IMR-90 (cell line): Measurements from ENCODE around the gene NHP2. TPM values are rescaled to one million over a fixed set of nuclear protein-coding genes. Genes with fewer than 3 reads are reported as not detected.

ENCODE experiments used
- ATAC-seq: fragments of 200-7000 bp; cut with Tn5 transposase; 2 replicates; pipeline ENCODE4 v1.9.1; 2020; ENCODE audit warnings: low read depth, mild to moderate bottlenecking, moderate library complexity
- Bru-seq: library from RNA; stranded (reverse); fragments of 400-500 nt; gene quantifications from one replicate; lab custom pipeline; 2021; lab: Mats Ljungman, UMichigan
- BruChase-seq, 2 experiments: library from RNA; stranded (reverse); fragments of 400-500 nt; gene quantifications; one replicate each; lab custom pipeline; 2021; lab: Mats Ljungman, UMichigan
- BruUV-seq: library from RNA; stranded (reverse); fragments of 400-500 nt; replicated peaks from 2 replicates; lab custom pipeline; 2021; lab: Mats Ljungman, UMichigan
- CTCF ChIA-PET: fragments of 300-600 bp; formaldehyde crosslinking; extraction: SDS; loops from one replicate; lab custom pipeline; 2021; ENCODE audit warnings: antibody characterized with exemption; lab: Yijun Ruan, JAX
- POLR2A ChIA-PET: fragments of 300-600 bp; sonication (Branson Sonifier 250); formaldehyde crosslinking; loops from one replicate; lab custom pipeline; 2022; ENCODE audit warnings: antibody characterized with exemption; ENCODE audit not compliant: unreplicated experiment; lab: Charles Lee
- DNase-seq: peaks from one replicate; pipeline ENCODE4 v3.0.0; 2013
- H2AFZ ChIP-seq: replicated peaks from 2 replicates; pipeline ENCODE3; 2013; ENCODE audit warnings: low read length, mild to moderate bottlenecking; ENCODE audit not compliant: poor library complexity
- H2AK5ac ChIP-seq: 2 replicates; pipeline ENCODE4 v1.6.1; 2013; ENCODE audit warnings: low read depth, low read length, inconsistent platforms
- H2AK9ac ChIP-seq: replicated peaks from 2 replicates; pipeline ENCODE3; 2013; ENCODE audit warnings: mild to moderate bottlenecking, low read depth, low read length, moderate library complexity; ENCODE audit not compliant: poor library complexity
- H2BK120ac ChIP-seq: 2 replicates; pipeline ENCODE4 v1.6.1; 2013; ENCODE audit warnings: low read depth, low read length, inconsistent platforms
- H2BK15ac ChIP-seq: 3 replicates; pipeline ENCODE4 v1.6.1; 2013; ENCODE audit warnings: low read depth, low read length, inconsistent platforms
- H2BK20ac ChIP-seq: 2 replicates; pipeline ENCODE4 v1.6.1; 2013; ENCODE audit warnings: low read depth, mild to moderate bottlenecking, inconsistent platforms, low read length, moderate library complexity
- H2BK5ac ChIP-seq: 2 replicates; pipeline ENCODE4 v1.6.1; 2013; ENCODE audit warnings: mild to moderate bottlenecking, low read depth, low read length, inconsistent platforms; ENCODE audit not compliant: poor library complexity, severe bottlenecking
- H3K14ac ChIP-seq: replicated peaks from 2 replicates; pipeline ENCODE4 v1.6.1; 2013; ENCODE audit warnings: low read depth, low read length, inconsistent platforms
- H3K18ac ChIP-seq: 2 replicates; pipeline ENCODE4 v1.6.1; 2013; ENCODE audit warnings: low read depth, low read length, control low read depth
- H3K23ac ChIP-seq: 2 replicates; pipeline ENCODE4 v1.6.1; 2013; ENCODE audit warnings: low read depth, low read length, inconsistent platforms
- H3K27ac ChIP-seq: 2 replicates; pipeline ENCODE4 v1.5.1; 2013; ENCODE audit warnings: mild to moderate bottlenecking, control low read depth, low read length; ENCODE audit not compliant: insufficient read depth
- H3K27me3 ChIP-seq: 2 replicates; pipeline ENCODE4 v1.6.1; 2013; ENCODE audit warnings: low read length; ENCODE audit not compliant: control insufficient read depth, insufficient read depth
- H3K36me3 ChIP-seq: 2 replicates; pipeline ENCODE4 v1.6.1; 2013; ENCODE audit warnings: low read length, mixed read lengths; ENCODE audit not compliant: control insufficient read depth, insufficient read depth
- H3K4ac ChIP-seq: 2 replicates; pipeline ENCODE4 v1.6.1; 2013; ENCODE audit warnings: low read depth, low read length, inconsistent platforms
- H3K4me1 ChIP-seq: 2 replicates; pipeline ENCODE4 v1.6.1; 2013; ENCODE audit warnings: low read length, mixed read lengths; ENCODE audit not compliant: control insufficient read depth, insufficient read depth
- H3K4me2 ChIP-seq: 2 replicates; pipeline ENCODE4 v1.6.1; 2013; ENCODE audit warnings: low read depth, mild to moderate bottlenecking, control low read depth, low read length, moderate library complexity
- H3K4me3 ChIP-seq: 2 replicates; pipeline ENCODE4 v1.5.1; 2013; ENCODE audit warnings: low read depth, mild to moderate bottlenecking, control low read depth, low read length, moderate library complexity; ENCODE audit not compliant: insufficient read depth
- H3K56ac ChIP-seq: 2 replicates; pipeline ENCODE4 v1.6.1; 2013; ENCODE audit warnings: low read length, inconsistent platforms; ENCODE audit not compliant: insufficient read depth; ENCODE audit errors: extremely low read depth
- H3K79me1 ChIP-seq, 2 experiments: 2 replicates each; pipeline ENCODE4 v1.6.1; 2013; ENCODE audit warnings: low read length in 2 of 2, inconsistent platforms in 1 of 2, low read depth in 1 of 2
- H3K9ac ChIP-seq: 2 replicates; pipeline ENCODE4 v1.6.1; 2013; ENCODE audit warnings: low read depth, low read length, control low read depth
- H3K9me1 ChIP-seq: 2 replicates; pipeline ENCODE4 v1.6.1; 2013; ENCODE audit warnings: low read length, inconsistent platforms; ENCODE audit not compliant: insufficient read depth
- H3K9me3 ChIP-seq: 2 replicates; pipeline ENCODE4 v1.6.1; 2013; ENCODE audit warnings: low read length; ENCODE audit not compliant: control insufficient read depth, insufficient read depth
- H4K20me1 ChIP-seq: 2 replicates; pipeline ENCODE4 v1.6.1; 2013; ENCODE audit warnings: low read length, inconsistent platforms; ENCODE audit not compliant: insufficient read depth
- H4K5ac ChIP-seq: 2 replicates; pipeline ENCODE4 v1.6.1; 2013; ENCODE audit warnings: mild to moderate bottlenecking, low read depth, low read length, control low read depth
- H4K8ac ChIP-seq, 2 experiments: 2 replicates each; pipeline ENCODE4 v1.6.1; 2013; ENCODE audit warnings: low read depth in 2 of 2, low read length in 2 of 2, control low read depth in 1 of 2, inconsistent platforms in 1 of 2
- H4K91ac ChIP-seq: 2 replicates; pipeline ENCODE4 v1.6.1; 2013; ENCODE audit warnings: low read depth, low read length, inconsistent platforms; ENCODE audit not compliant: insufficient read depth
- BHLHE40 ChIP-seq: fragments of 150-350 bp; IDR thresholded peaks from 2 replicates; pipeline ENCODE4 v1.6.1; 2016; ENCODE audit warnings: mild to moderate bottlenecking, low read depth, low read length
- CEBPB ChIP-seq: IDR thresholded peaks from 2 replicates; pipeline ENCODE4 v1.6.1; 2012; ENCODE audit warnings: low read depth, low read length, improper control_type of control experiment
- CHD1 ChIP-seq: IDR thresholded peaks from 2 replicates; pipeline ENCODE4 v1.6.1; 2012; ENCODE audit warnings: low read depth, low read length, improper control_type of control experiment
- FOS ChIP-seq: fragments of 150-350 bp; IDR thresholded peaks from 2 replicates; pipeline ENCODE4 v1.6.1; 2016; ENCODE audit warnings: low read depth, low read length
- MAFK ChIP-seq: IDR thresholded peaks from 2 replicates; pipeline ENCODE4 v1.6.1; 2012; ENCODE audit warnings: low read depth, low read length, improper control_type of control experiment
- MXI1 ChIP-seq: IDR thresholded peaks from 2 replicates; pipeline ENCODE4 v1.6.1; 2012; ENCODE audit warnings: low read depth, mild to moderate bottlenecking, low read length, moderate library complexity, borderline replicate concordance
- NFE2L2 ChIP-seq: fragments of 150-350 bp; IDR thresholded peaks from 2 replicates; pipeline ENCODE4 v1.6.1; 2016; ENCODE audit warnings: low read depth, mild to moderate bottlenecking, low read length
- POLR2A ChIP-seq: IDR thresholded peaks from 2 replicates; pipeline ENCODE4 v1.6.1; 2012; ENCODE audit warnings: mild to moderate bottlenecking, low read depth, low read length
- RAD21 ChIP-seq: IDR thresholded peaks from 2 replicates; pipeline ENCODE4 v1.6.1; 2012; ENCODE audit warnings: low read length, improper control_type of control experiment
- RCOR1 ChIP-seq: IDR thresholded peaks from 2 replicates; pipeline ENCODE4 v1.6.1; 2012; ENCODE audit warnings: mild to moderate bottlenecking, low read length, improper control_type of control experiment; ENCODE audit not compliant: insufficient replicate concordance
- WGBS, 2 experiments: methylation state at CpG; one replicate each; pipeline versions ENCODE4 v1.1.5 to v1.1.7; 2013; ENCODE audit warnings: missing lambda C conversion rate in 2 of 2; ENCODE audit not compliant: insufficient read length in 1 of 2; ENCODE audit errors: extremely low coverage in 2 of 2; 5-methylcytosine and 5-hydroxymethylcytosine counted together
- dilution Hi-C: fragments of 300-500 bp; cut with HindIII; formaldehyde crosslinking; loops from one replicate; pipeline ENCODE4 v1.14.3; 2018; ENCODE audit warnings: low sequenced_read_pairs; ENCODE audit not compliant: unreplicated experiment
- in situ Hi-C: fragments of 300-500 bp; cut with MboI; formaldehyde crosslinking; loops from 3 replicates; pipeline ENCODE4 v1.14.3; 2019; ENCODE audit warnings: low sequenced_read_pairs, inconsistent platforms, mixed read lengths
- intact Hi-C: fragments of 100-400 bp; cut with micrococcal nuclease; formaldehyde crosslinking; loops from 2 replicates; pipeline ENCODE4 v1.10.0; 2022
- long read RNA-seq: library from polyadenylated mRNA; unstranded; transcript quantifications from one replicate; pipeline ENCODE4 v2.0.0, GENCODE V29; 2021; ENCODE audit not compliant: unreplicated experiment
- polyA plus RNA-seq, 3 experiments: library from polyadenylated mRNA; depleted of rRNA; stranded (reverse); fragments of >200 nt; gene quantifications; 2 replicates each; pipeline ENCODE4 v1.2.3, GENCODE V29; 2012; ENCODE audit warnings: low replicate concordance in 1 of 3
- total RNA-seq: library from RNA; depleted of rRNA; stranded (reverse); fragments of >200 nt; gene quantifications from 2 replicates; pipeline ENCODE4 v1.2.3, GENCODE V29; 2012; rRNA removed
- TF ChIP-seq, protein P1 (sequence below): fragments of 150-350 bp; IDR thresholded peaks from 2 replicates; pipeline ENCODE4 v1.6.1; 2017; ENCODE audit warnings: mild to moderate bottlenecking, antibody characterized with exemption, low read length, low read depth
- TF ChIP-seq, protein P2 (sequence below): conservative IDR thresholded peaks from 2 replicates; pipeline ENCODE4 v1.5.1; 2012; ENCODE audit warnings: mild to moderate bottlenecking, low read depth, low read length, improper control_type of control experiment

Gene NHP2
- total RNA-seq (278 and 302 TPM in 2 replicates), polyA plus RNA-seq (2012; rRNA removed) (180 and 207 TPM in 2 replicates), Bru-seq, nascent RNA (percentile 74 among the genes with signal in this experiment), BruChase-seq, experiment 1, labeled RNA remaining after a 6-hour chase (percentile 68 among the genes with signal in this experiment), BruChase-seq, experiment 2, labeled RNA remaining after a 2-hour chase (percentile 62 among the genes with signal in this experiment)
- 281 and 300 TPM in 2 replicates for polyA plus RNA-seq (2012; cell fraction: cytosol; rRNA removed)
- polyA plus RNA-seq (2012; cell fraction: nucleus; rRNA removed; ENCODE audit: low replicate concordance), result 73.8 and 99.0 TPM in 2 replicates
- long read RNA-seq, transcript NHP2-204 (2 exons, 566 nt), result minor isoform, 7 of 80 reads
- long read RNA-seq, transcript NHP2-201 (4 exons, 865 nt), result major isoform, 69 of 80 reads
- long read RNA-seq, partial matches to known transcripts, result 2 of 80 reads
- long read RNA-seq, other reads (novel, unspliced or antisense), result 0 of 80 reads

DNA sequence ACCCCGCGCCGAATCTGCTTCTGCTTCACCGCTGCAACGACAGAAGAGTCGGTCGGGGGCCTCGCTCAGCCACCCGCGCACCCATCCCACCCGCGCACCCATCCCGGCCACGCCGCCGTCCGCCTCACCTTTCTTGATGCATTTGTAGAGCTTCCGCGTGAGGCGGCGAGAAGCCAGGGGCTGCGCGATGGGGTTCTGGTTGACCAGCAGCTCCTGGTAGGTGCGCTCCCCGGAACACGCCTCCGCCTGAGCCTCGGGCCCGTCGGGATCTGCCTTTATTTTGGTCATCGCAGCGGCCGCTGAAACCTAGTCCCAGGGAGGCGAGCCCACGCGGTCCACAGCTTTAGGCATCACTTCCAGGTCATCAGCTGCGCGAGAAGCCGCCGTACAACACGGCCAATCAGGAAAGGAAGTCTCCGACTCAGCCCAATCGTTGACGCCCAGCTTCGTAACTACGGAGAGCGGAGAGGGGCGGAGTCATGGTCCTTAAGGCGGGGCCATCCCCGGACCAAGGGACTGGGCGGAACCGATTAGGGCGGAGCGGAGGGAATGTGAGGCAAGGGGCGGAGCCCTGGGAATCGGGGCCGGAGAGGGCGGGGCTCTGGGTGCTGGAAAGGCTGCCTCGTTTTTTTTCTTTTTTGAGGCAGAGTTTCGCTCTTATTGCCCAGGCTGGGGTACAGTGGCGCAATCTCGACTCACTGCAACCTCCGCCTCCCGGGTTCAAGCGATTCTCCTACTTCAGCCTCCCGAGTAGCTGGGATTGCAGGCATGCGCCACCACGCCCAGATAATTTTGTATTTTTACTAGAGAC lies at the start of gene NHP2:
Gene NHP2, minus strand, starts transcription at position 356 of the 811 bp plus-strand sequence. Its CDS starts 68 bp downstream, at position 288.
- H3K27ac ChIP-seq, result peak within 1 kb of the TSS; percentile 44
- no peak within 1 kb of the TSS for H2BK20ac ChIP-seq
- H4K20me1 ChIP-seq, result no peaks in the 10 kb centered on the region; the same call in 1 of the 2 replicates
- peak within 1 kb of the TSS; percentile 93 for H2AK9ac ChIP-seq
- in situ Hi-C loops (loop anchor here (10.0 to 25.0 kb wide), 2 partner anchors 216 to 549 kb away; partner anchors contain the start of gene B4GALT7), dilution Hi-C loops (no loop called here), intact Hi-C loops (no loop called here)
- BruUV-seq, result no TSS peak
- peak; percentile 99 for DNase-seq
- peak within 1 kb of the TSS; percentile 19; the same call in 1 of the 2 replicates for H4K5ac ChIP-seq
- H3K4me3 ChIP-seq, result peak within 1 kb of the TSS; percentile 66
- H4K8ac ChIP-seq, result peak within 1 kb of the TSS; percentile 89
- H3K18ac ChIP-seq, result no peak within 1 kb of the TSS
- H3K4me1 ChIP-seq, result peaks cover 7% of the 10 kb centered on the region
- no peak within 1 kb of the TSS for H2BK5ac ChIP-seq
- peak within 1 kb of the TSS; percentile 59 for H2AK5ac ChIP-seq
- H3K56ac ChIP-seq, result peak within 1 kb of the TSS; percentile 79
- H3K9me1 ChIP-seq, result peaks cover 7% of the 10 kb centered on the region; the same call in 1 of the 2 replicates
- H3K4ac ChIP-seq, result peak within 1 kb of the TSS; percentile 49
- H3K36me3 ChIP-seq, result peaks cover 19% of the 10 kb centered on the region
- peak within 1 kb of the TSS; percentile 86 for H2AFZ ChIP-seq
- 0 out of 2 replicates have a peak within 1 kb of the TSS, but pooled peaks have one; percentile 38 for H3K14ac ChIP-seq
- H3K4me2 ChIP-seq, result peak within 1 kb of the TSS; percentile 91
- no peaks in the 10 kb centered on the region for H3K27me3 ChIP-seq
- peak within 1 kb of the TSS; percentile 48; the same call in 1 of the 2 replicates for H3K23ac ChIP-seq
- H3K9ac ChIP-seq, result peak within 1 kb of the TSS; percentile 65
- ChIA-PET POLR2A (interaction anchor here (1.0 kb wide), 1 partner anchor 60 kb away, joined by 3 read pairs; no protein-coding TSS in a partner anchor), CTCF (interaction anchor here (1.1 to 1.2 kb wide), 2 partner anchors 76 to 547 kb away, joined by 3 read pairs; no protein-coding TSS in a partner anchor)
- no peak within 1 kb of the TSS for H2BK15ac ChIP-seq
- no peak within 1 kb of the TSS for H2BK120ac ChIP-seq
- peak within 1 kb of the TSS; percentile 57; the same call in 1 of the 2 replicates for H4K91ac ChIP-seq
- H3K79me1 ChIP-seq, result peaks cover 17 to 28% of the 10 kb centered on the region in 2 experiments
- WGBS, 2 experiments, result 1% methylated on average over 25 of the region's 68 CpGs; no CpG with 5 or more reads in 1 of the 2 experiments
- no peaks in the 10 kb centered on the region for H3K9me3 ChIP-seq
- ATAC-seq, result peak; percentile 100
- TF ChIP-seq RAD21 (no peak), POLR2A (peak; percentile 66; the same call in 1 of the 2 replicates), CHD1 (no peak), RCOR1 (no peak), BHLHE40 (no peak), MXI1 (peak; percentile 91), NFE2L2 (no peak), MAFK (no peak), CEBPB (peak; percentile 29; the same call in 1 of the 2 replicates), FOS (no peak)
- TF ChIP-seq, protein P1, sequence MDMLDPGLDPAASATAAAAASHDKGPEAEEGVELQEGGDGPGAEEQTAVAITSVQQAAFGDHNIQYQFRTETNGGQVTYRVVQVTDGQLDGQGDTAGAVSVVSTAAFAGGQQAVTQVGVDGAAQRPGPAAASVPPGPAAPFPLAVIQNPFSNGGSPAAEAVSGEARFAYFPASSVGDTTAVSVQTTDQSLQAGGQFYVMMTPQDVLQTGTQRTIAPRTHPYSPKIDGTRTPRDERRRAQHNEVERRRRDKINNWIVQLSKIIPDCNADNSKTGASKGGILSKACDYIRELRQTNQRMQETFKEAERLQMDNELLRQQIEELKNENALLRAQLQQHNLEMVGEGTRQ, result 0 out of 2 replicates have a peak, but pooled peaks have one; percentile 28
- TF ChIP-seq, protein P2, sequence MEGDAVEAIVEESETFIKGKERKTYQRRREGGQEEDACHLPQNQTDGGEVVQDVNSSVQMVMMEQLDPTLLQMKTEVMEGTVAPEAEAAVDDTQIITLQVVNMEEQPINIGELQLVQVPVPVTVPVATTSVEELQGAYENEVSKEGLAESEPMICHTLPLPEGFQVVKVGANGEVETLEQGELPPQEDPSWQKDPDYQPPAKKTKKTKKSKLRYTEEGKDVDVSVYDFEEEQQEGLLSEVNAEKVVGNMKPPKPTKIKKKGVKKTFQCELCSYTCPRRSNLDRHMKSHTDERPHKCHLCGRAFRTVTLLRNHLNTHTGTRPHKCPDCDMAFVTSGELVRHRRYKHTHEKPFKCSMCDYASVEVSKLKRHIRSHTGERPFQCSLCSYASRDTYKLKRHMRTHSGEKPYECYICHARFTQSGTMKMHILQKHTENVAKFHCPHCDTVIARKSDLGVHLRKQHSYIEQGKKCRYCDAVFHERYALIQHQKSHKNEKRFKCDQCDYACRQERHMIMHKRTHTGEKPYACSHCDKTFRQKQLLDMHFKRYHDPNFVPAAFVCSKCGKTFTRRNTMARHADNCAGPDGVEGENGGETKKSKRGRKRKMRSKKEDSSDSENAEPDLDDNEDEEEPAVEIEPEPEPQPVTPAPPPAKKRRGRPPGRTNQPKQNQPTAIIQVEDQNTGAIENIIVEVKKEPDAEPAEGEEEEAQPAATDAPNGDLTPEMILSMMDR, result no peak
